ENCODE results near the gene NIM1K. TPM values are rescaled to one million over a fixed set of nuclear protein-coding genes. Genes with fewer than 3 reads are reported as not detected.
"Not testable (repeated sequence)": the region's sequence is repeated elsewhere in the genome, so short reads cannot be mapped to it uniquely, and the experiment has no call there.

Gene NIM1K
- total RNA-seq, 5 donors from 2014 or later (not counting 1 experiment from before 2014, with no cell fraction given), result 0.41 to 0.89 (median 0.73) TPM; not detected in 1

DNA sequence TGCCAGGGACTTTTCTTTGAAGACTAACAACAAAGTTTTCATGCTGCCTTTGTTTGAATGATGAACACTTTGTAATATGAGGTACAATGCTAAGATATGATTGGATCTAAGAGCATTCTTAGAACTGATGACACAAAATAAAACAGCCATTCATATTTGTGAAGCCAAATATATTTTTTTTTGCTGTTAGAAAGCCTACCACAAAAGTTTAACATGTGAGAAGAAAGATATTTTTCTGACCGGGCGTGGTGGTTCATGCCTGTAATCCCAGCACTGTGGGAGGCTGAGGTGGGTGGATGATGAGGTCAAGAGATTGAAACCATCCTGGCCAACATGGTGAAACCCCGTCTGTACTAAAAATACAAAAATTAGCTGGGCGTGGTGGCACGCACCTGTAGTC lies 9.4 kb downstream of the NIM1K start:
- H3K4me1 Mint-ChIP-seq; H3K36me3 ChIP-seq (ENCODE audit: control insufficient read depth in 2 of 2, extremely low read depth in 1 of 2, insufficient read depth in 1 of 2, low read length in 1 of 2); H3K4me1 ChIP-seq (ENCODE audit: control insufficient read depth in 1 of 2, extremely low read depth in 1 of 2, insufficient read depth in 2 of 2, low read length in 2 of 2); H3K9me3 Mint-ChIP-seq; H3K36me3 Mint-ChIP-seq; H3K27me3 ChIP-seq (replicated peaks in 1 of 2; ENCODE audit: control insufficient read depth in 2 of 2, extremely low read depth in 1 of 2, insufficient read depth in 2 of 2, low read length in 1 of 2); H3K27ac Mint-ChIP-seq; H3K9me3 ChIP-seq; DNase-seq; H3K27me3 Mint-ChIP-seq; CTCF ChIA-PET; H3K4me3 Mint-ChIP-seq; ATAC-seq (replicated peaks in 1 of 4); H3K4me3 ChIP-seq (ENCODE audit: control insufficient read depth in 1 of 2, extremely low read depth in 1 of 2, low read length in 1 of 2); H3K27ac ChIP-seq (ENCODE audit: low read length): not testable (repeated sequence)
- WGBS (ENCODE audit: insufficient coverage), result 80% methylated on average over 2 of the region's 5 CpGs
- POLR2A ChIA-PET, result interaction anchor here in 1 of 2 donors (0.6 kb wide), 1 partner anchor 283 kb away, joined by 3 read pairs; no protein-coding TSS in a partner anchor

GRCh38 chr5:43202380-43202779 lies 10.4 kb downstream of the NIM1K start:
- Mint-ChIP-seq H3K4me3 (no peak overlapping the region), H3K9me3 (no peaks in the 10 kb centered on the region), H3K36me3 (peaks cover 3% of the 10 kb centered on the region), H3K4me1 (no peaks in the 10 kb centered on the region), H3K27me3 (peaks cover 7 to 13% of the 10 kb centered on the region in 2 donors), H3K27ac (no peak overlapping the region)
- ChIA-PET POLR2A (no interaction called here), CTCF (interaction anchor here in 1 of 2 donors (0.6 kb wide), 2 partner anchors 122 to 296 kb away, joined by 4 to 5 read pairs; no protein-coding TSS in a partner anchor)
- ATAC-seq (replicated peaks in 1 of 4) (no peak), DNase-seq (no peak)
- Histone ChIP-seq H3K36me3 (ENCODE audit: control insufficient read depth in 2 of 2, extremely low read depth in 1 of 2, insufficient read depth in 1 of 2, low read length in 1 of 2) (no peaks in the 10 kb centered on the region), H3K27ac (ENCODE audit: low read length) (no peak overlapping the region), H3K27me3 (replicated peaks in 1 of 2; ENCODE audit: control insufficient read depth in 2 of 2, extremely low read depth in 1 of 2, insufficient read depth in 2 of 2, low read length in 1 of 2) (peaks cover 2 to 8% of the 10 kb centered on the region in 2 experiments), H3K4me1 (ENCODE audit: control insufficient read depth in 1 of 2, extremely low read depth in 1 of 2, insufficient read depth in 2 of 2, low read length in 2 of 2) (no peaks in the 10 kb centered on the region), H3K4me3 (ENCODE audit: control insufficient read depth in 1 of 2, extremely low read depth in 1 of 2, low read length in 1 of 2) (no peak overlapping the region), H3K9me3 (no peaks in the 10 kb centered on the region)
- 80% methylated on average over 1 of the region's 5 CpGs for WGBS (ENCODE audit: insufficient coverage)

DNA sequence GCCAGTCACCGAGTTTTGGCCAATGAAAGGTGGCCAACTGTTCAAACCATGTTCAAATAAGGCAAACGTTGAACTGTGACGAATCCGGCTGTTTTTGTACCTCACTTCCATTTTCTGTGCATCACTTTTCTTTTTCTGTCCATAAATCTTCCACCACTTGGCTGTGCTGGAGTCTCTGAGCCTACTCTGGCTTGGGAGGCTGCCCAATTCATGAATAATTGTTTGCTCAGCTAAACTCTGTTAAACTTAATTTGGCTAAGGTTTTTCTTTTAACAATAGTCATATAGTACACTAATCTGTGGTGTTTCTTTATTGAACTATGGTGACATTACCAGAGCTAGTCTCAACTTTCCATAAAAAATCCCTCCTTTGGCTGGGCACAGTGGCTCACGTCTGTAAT lies 11.3 kb downstream of the NIM1K start:
- H3K36me3 Mint-ChIP-seq, result peaks cover 3% of the 10 kb centered on the region
- Histone ChIP-seq H3K36me3 (ENCODE audit: control insufficient read depth in 2 of 2, extremely low read depth in 1 of 2, insufficient read depth in 1 of 2, low read length in 1 of 2) (no peaks in the 10 kb centered on the region), H3K4me3 (ENCODE audit: control insufficient read depth in 1 of 2, extremely low read depth in 1 of 2, low read length in 1 of 2) (no peak overlapping the region), H3K9me3 (no peaks in the 10 kb centered on the region), H3K4me1 (ENCODE audit: control insufficient read depth in 1 of 2, extremely low read depth in 1 of 2, insufficient read depth in 2 of 2, low read length in 2 of 2) (no peaks in the 10 kb centered on the region), H3K27ac (ENCODE audit: low read length) (no peak overlapping the region), H3K27me3 (replicated peaks in 1 of 2; ENCODE audit: control insufficient read depth in 2 of 2, extremely low read depth in 1 of 2, insufficient read depth in 2 of 2, low read length in 1 of 2) (peaks cover 2 to 8% of the 10 kb centered on the region in 2 experiments)
- ChIA-PET POLR2A (interaction anchor here in 1 of 2 donors (0.7 kb wide), 1 partner anchor 442 kb away, joined by 3 read pairs; no protein-coding TSS in a partner anchor), CTCF (interaction anchor here in 1 of 2 donors (0.6 kb wide), 2 partner anchors 20 to 1487 kb away, joined by 5 to 6 read pairs; no protein-coding TSS in a partner anchor)
- no peaks in the 10 kb centered on the region for H3K4me1 Mint-ChIP-seq
- H3K27me3 Mint-ChIP-seq, result peaks cover 12 to 14% of the 10 kb centered on the region in 2 donors
- no peaks in the 10 kb centered on the region for H3K9me3 Mint-ChIP-seq
- ATAC-seq (replicated peaks in 1 of 4) (no peak), DNase-seq (no peak)
- H3K4me3 Mint-ChIP-seq, result no peak overlapping the region
- no peak overlapping the region for H3K27ac Mint-ChIP-seq
- 85% methylated on average over 4 of the region's 5 CpGs for WGBS (ENCODE audit: insufficient coverage)

DNA sequence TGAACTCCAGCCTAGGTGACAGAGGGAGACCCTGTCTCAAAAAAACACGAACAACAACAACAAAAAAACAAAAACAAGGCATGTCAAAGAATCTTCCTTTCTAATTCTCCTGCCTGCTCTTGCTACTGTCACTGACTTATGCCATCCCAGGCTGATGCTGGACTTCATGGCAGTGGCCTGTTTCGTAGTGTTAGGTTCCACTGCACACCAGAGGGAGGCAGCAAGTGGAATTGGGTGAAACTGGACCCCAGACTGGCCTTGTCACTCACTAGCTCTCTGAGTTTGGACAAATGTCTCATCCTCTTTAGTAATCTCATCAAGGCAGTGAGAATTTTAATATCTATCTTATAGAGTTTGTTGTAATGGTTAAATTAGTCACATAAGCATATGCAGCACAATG lies 12.9 kb downstream of the NIM1K start:
- WGBS (ENCODE audit: insufficient coverage), result 100% methylated on average over 1 of the region's 2 CpGs
- no peak overlapping the region for H3K27ac ChIP-seq (ENCODE audit: low read length)
- Mint-ChIP-seq H3K9me3 (no peaks in the 10 kb centered on the region), H3K27me3 (peaks cover 16 to 17% of the 10 kb centered on the region in 2 donors), H3K4me3 (no peak overlapping the region), H3K27ac (no peak overlapping the region), H3K36me3 (peaks cover 3% of the 10 kb centered on the region), H3K4me1 (no peaks in the 10 kb centered on the region)
- CTCF ChIA-PET, result no interaction called here
- H3K9me3 ChIP-seq, result no peaks in the 10 kb centered on the region
- no peak for DNase-seq
- POLR2A ChIA-PET, result no interaction called here
- no peak overlapping the region for H3K4me3 ChIP-seq (ENCODE audit: control insufficient read depth in 1 of 2, extremely low read depth in 1 of 2, low read length in 1 of 2)
- H3K36me3 ChIP-seq (ENCODE audit: control insufficient read depth in 2 of 2, extremely low read depth in 1 of 2, insufficient read depth in 1 of 2, low read length in 1 of 2), result no peaks in the 10 kb centered on the region
- ATAC-seq (replicated peaks in 1 of 4), result no peak
- H3K27me3 ChIP-seq (replicated peaks in 1 of 2; ENCODE audit: control insufficient read depth in 2 of 2, extremely low read depth in 1 of 2, insufficient read depth in 2 of 2, low read length in 1 of 2), result peaks cover 2 to 8% of the 10 kb centered on the region in 2 experiments
- no peaks in the 10 kb centered on the region for H3K4me1 ChIP-seq (ENCODE audit: control insufficient read depth in 1 of 2, extremely low read depth in 1 of 2, insufficient read depth in 2 of 2, low read length in 2 of 2)

DNA sequence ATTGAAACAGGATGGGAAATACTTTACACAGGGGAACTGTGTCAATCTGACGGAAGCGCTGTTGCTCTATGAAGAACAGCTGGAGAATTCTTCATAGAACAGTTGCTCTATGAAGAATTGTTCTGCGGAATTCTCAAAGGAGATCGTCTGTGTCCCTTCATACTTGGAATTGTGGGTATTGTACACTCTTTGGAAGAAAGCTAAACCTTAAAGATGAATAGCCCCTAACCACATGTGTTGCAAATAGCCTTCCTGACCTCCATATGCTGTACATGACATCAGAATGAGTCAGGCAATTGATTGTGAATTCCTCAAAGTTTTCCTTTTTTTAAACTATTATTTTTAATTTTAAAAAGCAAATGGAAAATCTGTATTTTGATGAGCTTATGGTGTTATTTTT lies 15.6 kb downstream of the NIM1K start:
- H3K27me3 ChIP-seq (replicated peaks in 1 of 2; ENCODE audit: control insufficient read depth in 2 of 2, extremely low read depth in 1 of 2, insufficient read depth in 2 of 2, low read length in 1 of 2), result peaks cover 2 to 8% of the 10 kb centered on the region in 2 experiments
- Mint-ChIP-seq H3K4me1 (no peaks in the 10 kb centered on the region), H3K27ac (no peak overlapping the region), H3K9me3 (no peaks in the 10 kb centered on the region), H3K36me3 (no peaks in the 10 kb centered on the region), H3K27me3 (peaks cover 18 to 20% of the 10 kb centered on the region in 2 donors), H3K4me3 (no peak overlapping the region)
- WGBS (ENCODE audit: insufficient coverage), result 100% methylated on average over 2 of the region's 4 CpGs
- DNase-seq (no peak), ATAC-seq (replicated peaks in 1 of 4) (no peak)
- H3K27ac ChIP-seq (ENCODE audit: low read length), result no peak overlapping the region
- no peak overlapping the region for H3K4me3 ChIP-seq (ENCODE audit: control insufficient read depth in 1 of 2, extremely low read depth in 1 of 2, low read length in 1 of 2)
- H3K36me3 ChIP-seq (ENCODE audit: control insufficient read depth in 2 of 2, extremely low read depth in 1 of 2, insufficient read depth in 1 of 2, low read length in 1 of 2), result no peaks in the 10 kb centered on the region
- ChIA-PET CTCF (interaction anchor here in 1 of 2 donors (0.8 kb wide), 1 partner anchor 40 kb away, joined by 3 read pairs; no protein-coding TSS in a partner anchor), POLR2A (no interaction called here)
- H3K4me1 ChIP-seq (ENCODE audit: control insufficient read depth in 1 of 2, extremely low read depth in 1 of 2, insufficient read depth in 2 of 2, low read length in 2 of 2), result no peaks in the 10 kb centered on the region
- H3K9me3 ChIP-seq, result no peaks in the 10 kb centered on the region

DNA sequence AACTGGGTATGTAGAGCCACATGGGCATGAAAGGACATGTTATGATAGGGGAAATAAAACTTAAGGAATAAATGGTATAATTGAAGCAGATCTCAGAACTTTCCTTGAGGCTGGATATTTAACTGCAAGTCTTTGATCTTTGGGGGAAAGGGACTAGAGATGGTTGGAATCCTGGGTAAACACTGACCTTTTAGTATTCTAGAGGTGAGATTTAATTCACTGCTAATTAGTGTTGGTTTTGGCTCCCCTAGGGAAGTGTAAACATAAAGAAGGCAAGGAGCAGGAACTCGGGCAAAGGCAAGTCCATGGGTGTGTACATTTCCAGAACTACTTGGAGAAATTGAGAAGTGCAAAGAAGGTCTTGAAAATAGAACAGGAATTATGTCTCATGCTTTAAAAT lies 16.6 kb downstream of the NIM1K start:
- Mint-ChIP-seq H3K27ac (no peak overlapping the region), H3K27me3 (peaks cover 18 to 20% of the 10 kb centered on the region in 2 donors), H3K36me3 (no peaks in the 10 kb centered on the region), H3K4me3 (no peak overlapping the region), H3K4me1 (no peaks in the 10 kb centered on the region), H3K9me3 (no peaks in the 10 kb centered on the region)
- peaks cover 2 to 8% of the 10 kb centered on the region in 2 experiments for H3K27me3 ChIP-seq (replicated peaks in 1 of 2; ENCODE audit: control insufficient read depth in 2 of 2, extremely low read depth in 1 of 2, insufficient read depth in 2 of 2, low read length in 1 of 2)
- CTCF ChIA-PET, result no interaction called here
- no peaks in the 10 kb centered on the region for H3K36me3 ChIP-seq (ENCODE audit: control insufficient read depth in 2 of 2, extremely low read depth in 1 of 2, insufficient read depth in 1 of 2, low read length in 1 of 2)
- WGBS (ENCODE audit: insufficient coverage), result no CpG with 5 or more reads among the region's 1 CpG
- no peaks in the 10 kb centered on the region for H3K4me1 ChIP-seq (ENCODE audit: control insufficient read depth in 1 of 2, extremely low read depth in 1 of 2, insufficient read depth in 2 of 2, low read length in 2 of 2)
- DNase-seq (no peak), ATAC-seq (replicated peaks in 1 of 4) (no peak)
- POLR2A ChIA-PET, result interaction anchor here in 1 of 2 donors (0.6 kb wide), 1 partner anchor 15 kb away, joined by 3 read pairs; no protein-coding TSS in a partner anchor
- no peaks in the 10 kb centered on the region for H3K9me3 ChIP-seq
- H3K4me3 ChIP-seq (ENCODE audit: control insufficient read depth in 1 of 2, extremely low read depth in 1 of 2, low read length in 1 of 2), result no peak overlapping the region
- H3K27ac ChIP-seq (ENCODE audit: low read length), result no peak overlapping the region

All from T-cell (primary cell).